GM10266 (cell line): ENCODE measurements around the gene IPCEF1.
"Not testable (repeated sequence)": the region's sequence is repeated elsewhere in the genome, so short reads cannot be mapped to it uniquely, and the experiment has no call there.

Experiments used
- DNase-seq: peaks from one replicate; pipeline ENCODE4 v3.0.0; 2012; ENCODE audit errors: extremely low spot score
- TF ChIP-seq, protein P1 (sequence below): IDR thresholded peaks from 2 replicates; pipeline ENCODE4 v1.5.1; 2012; ENCODE audit warnings: mild to moderate bottlenecking, low read depth; ENCODE audit not compliant: control insufficient read depth, insufficient read depth; ENCODE audit errors: missing control alignments

The IPCEF1 gene

DNA sequence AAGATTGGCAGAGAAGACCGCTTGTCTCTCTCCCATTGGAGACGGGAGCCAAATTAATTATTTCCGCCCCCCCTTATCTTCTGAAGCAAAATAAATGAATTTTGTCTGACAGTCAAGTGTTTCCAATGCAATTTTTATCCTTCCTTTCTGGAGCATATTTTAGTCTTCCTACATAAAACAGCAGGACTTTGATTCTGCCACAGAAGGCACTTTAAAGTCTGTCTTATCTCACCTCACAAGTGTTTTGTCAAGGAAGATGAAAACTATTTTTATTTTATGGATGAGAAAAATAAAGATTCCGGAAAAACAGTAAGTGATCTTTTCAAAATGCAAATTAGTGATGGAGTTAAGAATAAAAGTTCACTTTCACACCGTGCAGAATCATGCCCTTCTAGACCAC is 177.2 kb downstream of the IPCEF1 start:
- no peak for DNase-seq
- TF ChIP-seq, protein P1, sequence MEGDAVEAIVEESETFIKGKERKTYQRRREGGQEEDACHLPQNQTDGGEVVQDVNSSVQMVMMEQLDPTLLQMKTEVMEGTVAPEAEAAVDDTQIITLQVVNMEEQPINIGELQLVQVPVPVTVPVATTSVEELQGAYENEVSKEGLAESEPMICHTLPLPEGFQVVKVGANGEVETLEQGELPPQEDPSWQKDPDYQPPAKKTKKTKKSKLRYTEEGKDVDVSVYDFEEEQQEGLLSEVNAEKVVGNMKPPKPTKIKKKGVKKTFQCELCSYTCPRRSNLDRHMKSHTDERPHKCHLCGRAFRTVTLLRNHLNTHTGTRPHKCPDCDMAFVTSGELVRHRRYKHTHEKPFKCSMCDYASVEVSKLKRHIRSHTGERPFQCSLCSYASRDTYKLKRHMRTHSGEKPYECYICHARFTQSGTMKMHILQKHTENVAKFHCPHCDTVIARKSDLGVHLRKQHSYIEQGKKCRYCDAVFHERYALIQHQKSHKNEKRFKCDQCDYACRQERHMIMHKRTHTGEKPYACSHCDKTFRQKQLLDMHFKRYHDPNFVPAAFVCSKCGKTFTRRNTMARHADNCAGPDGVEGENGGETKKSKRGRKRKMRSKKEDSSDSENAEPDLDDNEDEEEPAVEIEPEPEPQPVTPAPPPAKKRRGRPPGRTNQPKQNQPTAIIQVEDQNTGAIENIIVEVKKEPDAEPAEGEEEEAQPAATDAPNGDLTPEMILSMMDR, result no peak

DNA sequence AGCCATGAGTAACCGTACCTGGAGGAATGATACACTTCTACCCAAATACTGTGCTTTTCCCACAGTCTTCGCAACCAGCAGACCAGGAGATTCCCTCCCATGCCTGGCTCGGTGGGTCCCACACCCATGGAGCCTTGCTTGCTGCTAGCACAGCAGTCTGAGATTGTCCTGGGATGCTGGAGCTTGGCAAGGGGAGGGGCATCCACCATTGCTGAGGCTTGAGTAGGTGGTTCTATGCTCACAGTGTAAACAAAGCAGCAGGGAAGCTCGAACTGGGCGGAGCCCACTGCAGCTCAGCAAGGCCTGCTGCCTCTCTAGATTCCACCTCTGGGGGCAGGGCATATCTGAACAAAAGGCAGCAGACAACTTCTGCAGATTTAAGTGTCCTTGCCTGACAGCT is 184.2 kb downstream of the IPCEF1 start:
- DNase-seq, result not testable (repeated sequence)

DNA sequence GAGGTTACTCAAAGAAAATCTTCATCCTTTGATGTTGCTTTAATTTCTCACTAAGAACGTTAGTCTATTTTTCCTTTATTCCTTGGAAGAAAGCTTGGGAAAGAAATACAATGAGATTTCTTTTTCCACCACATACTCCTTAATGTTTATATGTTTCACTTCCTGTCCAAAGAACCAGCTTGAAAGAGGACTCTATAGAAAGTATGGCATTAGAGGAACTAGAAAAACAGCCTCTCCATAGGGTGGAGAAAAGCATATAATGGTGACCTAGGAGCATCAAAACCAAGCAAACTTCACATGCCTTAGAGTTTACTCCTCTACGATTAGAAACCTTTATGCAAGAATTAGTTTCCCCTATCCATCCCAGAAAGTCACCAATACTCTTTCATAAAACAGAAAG is 186.5 kb downstream of the IPCEF1 start:
- no peak for DNase-seq
- TF ChIP-seq, protein P1, result no peak

DNA sequence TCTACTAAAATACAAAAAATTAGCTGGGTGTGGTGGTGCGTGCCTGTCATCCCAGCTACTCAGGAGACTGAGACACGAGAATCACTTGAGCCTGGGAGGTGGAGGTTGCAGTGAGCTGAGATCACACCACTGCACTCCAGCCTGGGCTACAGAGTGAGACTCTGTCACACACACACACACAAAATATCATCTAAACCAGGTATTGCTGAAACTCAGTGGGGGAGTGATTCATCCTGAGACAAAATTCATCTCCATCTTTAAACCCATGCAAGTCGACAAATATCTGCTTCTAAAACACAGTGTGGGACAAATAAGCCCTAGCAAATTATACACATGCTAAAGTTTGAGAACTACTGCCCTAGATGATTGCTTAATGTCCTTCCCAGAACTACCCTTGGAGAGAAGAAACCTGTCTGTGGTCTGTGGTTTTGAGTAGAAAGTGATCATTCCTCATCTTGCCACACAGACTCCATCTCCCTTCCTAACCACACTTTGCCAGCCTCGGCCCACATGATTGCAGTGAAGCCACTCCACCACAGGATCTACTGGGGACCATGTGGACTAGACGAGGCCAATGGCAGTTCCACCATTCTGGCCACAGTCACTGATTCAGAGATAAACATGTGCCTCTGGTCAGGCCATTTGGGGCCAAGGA is 187.3 kb downstream of the IPCEF1 start:
- TF ChIP-seq, protein P1, result no peak
- no peak for DNase-seq

DNA sequence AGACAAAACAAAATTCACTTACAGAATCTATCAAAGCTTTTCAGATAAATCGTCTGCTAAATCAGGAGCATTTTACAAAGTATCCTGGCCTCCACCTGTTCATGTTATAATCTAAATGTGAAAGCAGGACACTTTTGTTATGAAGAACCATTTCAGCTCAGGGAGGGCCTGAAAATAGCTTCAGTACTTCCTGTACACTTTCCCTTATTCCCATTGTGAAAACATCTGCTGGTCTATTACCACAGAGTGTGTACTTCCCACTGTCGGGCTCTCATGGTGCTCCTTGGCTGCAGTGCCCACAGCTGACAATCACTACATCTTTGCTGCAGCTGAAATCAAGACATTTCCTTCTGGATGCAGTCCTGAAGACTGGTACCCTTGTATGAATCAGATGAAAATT is 189.5 kb downstream of the IPCEF1 start:
- TF ChIP-seq, protein P1, result no peak
- no peak for DNase-seq

DNA sequence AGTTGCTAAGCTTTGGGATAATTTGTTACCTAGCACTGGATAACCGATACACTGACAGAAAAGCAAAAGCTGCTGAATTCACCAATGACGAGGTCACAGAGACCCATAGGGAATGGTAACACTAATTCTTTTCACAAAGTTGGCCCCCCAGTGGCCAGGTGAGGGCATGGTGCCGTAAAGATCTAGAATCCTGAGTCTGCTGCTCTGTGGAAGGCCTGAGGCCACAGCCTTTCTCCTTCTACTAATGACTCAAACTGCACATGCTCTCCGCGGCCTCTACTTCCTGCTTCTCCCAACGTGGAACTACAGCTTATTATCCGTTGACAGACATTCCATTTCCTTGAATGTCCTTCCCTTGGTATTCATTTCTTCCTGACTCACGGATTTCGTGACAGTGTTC is 190.5 kb downstream of the IPCEF1 start:
- TF ChIP-seq, protein P1, result peak; percentile 10
- no peak for DNase-seq

DNA sequence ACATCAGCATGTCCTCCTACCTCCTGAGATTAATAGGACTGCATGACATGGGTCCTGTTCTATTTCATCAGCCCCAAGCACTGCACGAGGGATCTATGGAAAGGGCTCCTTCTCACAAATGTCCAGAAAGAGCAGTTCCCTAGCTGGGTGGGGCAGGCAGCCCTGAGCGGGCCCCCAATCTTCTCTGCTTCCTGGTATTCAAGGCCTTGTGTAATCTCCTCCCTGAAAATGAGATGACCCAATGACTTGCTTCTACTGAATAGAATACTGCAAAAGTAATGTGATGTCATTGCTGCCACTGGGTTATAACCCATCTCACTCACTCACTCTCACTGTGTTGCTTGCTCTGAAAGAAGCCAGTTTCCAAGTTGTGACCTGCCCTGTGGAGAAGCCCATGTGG is 191.1 kb downstream of the IPCEF1 start:
- TF ChIP-seq, protein P1, result no peak
- no peak for DNase-seq

DNA sequence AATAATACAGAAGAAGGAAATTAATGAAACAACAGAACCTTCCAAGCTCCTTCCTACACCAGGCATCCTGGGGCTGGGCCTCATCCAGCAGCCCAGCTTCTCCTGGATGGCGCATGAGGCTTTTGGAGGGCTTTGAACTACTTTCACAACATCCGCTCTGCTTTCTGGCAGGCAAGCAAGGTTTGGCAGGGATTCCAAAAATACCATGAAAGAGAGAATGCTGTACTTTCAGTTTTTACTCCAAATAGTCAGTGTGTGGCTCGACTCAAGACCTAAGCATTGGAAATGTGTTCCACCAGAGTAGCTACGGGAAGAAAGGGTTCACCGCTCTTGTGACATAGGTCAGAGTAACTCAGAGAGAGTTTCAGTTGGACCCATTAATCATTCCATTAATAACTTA is 192.2 kb downstream of the IPCEF1 start:
- TF ChIP-seq, protein P1, result no peak
- DNase-seq, result no peak
